GM12878 (cell line): Measurements from ENCODE around the gene OVCA2. TPM values are rescaled to one million over a fixed set of nuclear protein-coding genes. Genes with fewer than 3 reads are reported as not detected.
A peak's percentile ranks its signal among the peaks of the same experiment; 100 is the strongest.

Source experiments
- ATF2 ChIP-seq: IDR thresholded peaks from 2 replicates; pipeline ENCODE4 v1.6.1; 2012; ENCODE audit warnings: low read length, inconsistent platforms
- ETV6 ChIP-seq, 2 experiments: fragments of 450-650 bp in 1 of 2; IDR thresholded peaks in 1 of 2; conservative IDR thresholded peaks in 1 of 2; 2 replicates each; pipeline ENCODE4 v1.6.1; 2014; ENCODE audit warnings: antibody characterized with exemption in 1 of 2, borderline replicate concordance in 1 of 2, low read depth in 1 of 2, mild to moderate bottlenecking in 1 of 2, moderate library complexity in 1 of 2
- HDAC2 ChIP-seq: fragments of 200-600 bp; sonication (generic); IDR thresholded peaks from 2 replicates; pipeline ENCODE4 v1.6.1; 2017
- HDAC6 ChIP-seq: fragments of 200-600 bp; sonication (generic); IDR thresholded peaks from one replicate; pipeline ENCODE4 v1.8.0; 2017; ENCODE audit warnings: antibody characterized with exemption; ENCODE audit not compliant: unreplicated experiment
- IRF4 ChIP-seq: IDR thresholded peaks from 2 replicates; pipeline ENCODE4 v1.6.1; 2011; ENCODE audit warnings: low read depth, low read length
- JUNB ChIP-seq: IDR thresholded peaks from 2 replicates; pipeline ENCODE4 v1.6.1; 2016; ENCODE audit warnings: antibody characterized with exemption, mild to moderate bottlenecking
- KAT2A ChIP-seq: conservative IDR thresholded peaks from 2 replicates; pipeline ENCODE4 v1.6.1; 2011; ENCODE audit warnings: low read depth, low read length; ENCODE audit not compliant: control insufficient read depth
- KLF5 ChIP-seq: fragments of 450-650 bp; IDR thresholded peaks from 2 replicates; pipeline ENCODE4 v1.6.1; 2014; ENCODE audit warnings: mild to moderate bottlenecking; ENCODE audit not compliant: partially characterized antibody
- NRF1 ChIP-seq: conservative IDR thresholded peaks from 2 replicates; pipeline ENCODE4 v1.6.1; 2011; ENCODE audit warnings: mild to moderate bottlenecking, low read depth, low read length, improper control_type of control experiment
- POLR2AphosphoS5 ChIP-seq: IDR thresholded peaks from 2 replicates; pipeline ENCODE4 v1.6.1; 2011; ENCODE audit warnings: mild to moderate bottlenecking, low read length, inconsistent platforms
- SIX5 ChIP-seq: IDR thresholded peaks from 2 replicates; pipeline ENCODE4 v1.6.1; 2011; ENCODE audit warnings: mild to moderate bottlenecking, low read depth, low read length, moderate library complexity; ENCODE audit not compliant: severe bottlenecking
- SKIL ChIP-seq: fragments of 450-650 bp; IDR thresholded peaks from 2 replicates; pipeline ENCODE4 v1.6.1; 2017; ENCODE audit warnings: mild to moderate bottlenecking, low read depth, inconsistent platforms; ENCODE audit not compliant: poor library complexity, severe bottlenecking
- STAT1 ChIP-seq: fragments of 450-650 bp; conservative IDR thresholded peaks from 2 replicates; pipeline ENCODE4 v1.6.1; 2014; ENCODE audit warnings: antibody characterized with exemption, mild to moderate bottlenecking
- SUPT20H ChIP-seq: IDR thresholded peaks from 2 replicates; pipeline ENCODE4 v1.6.1; 2011; ENCODE audit warnings: low read depth, mild to moderate bottlenecking, low read length, moderate library complexity, borderline replicate concordance; ENCODE audit not compliant: control insufficient read depth
- TAF1 ChIP-seq: IDR thresholded peaks from 2 replicates; pipeline ENCODE4 v1.6.1; 2011; ENCODE audit warnings: mild to moderate bottlenecking, low read depth, low read length, borderline replicate concordance
- TARDBP ChIP-seq: IDR thresholded peaks from 2 replicates; pipeline ENCODE4 v1.6.1; 2016; ENCODE audit warnings: borderline replicate concordance
- TCF12 ChIP-seq: IDR thresholded peaks from 2 replicates; pipeline ENCODE4 v1.6.1; 2011; ENCODE audit warnings: low read depth, mild to moderate bottlenecking, low read length
- WRNIP1 ChIP-seq: IDR thresholded peaks from 2 replicates; pipeline ENCODE4 v1.6.1; 2011; ENCODE audit warnings: low read depth, low read length, improper control_type of control experiment, borderline replicate concordance
- polyA plus RNA-seq, 11 experiments: library from polyadenylated mRNA; depleted of rRNA in 4 of 11; unstranded in 6 of 11; stranded (reverse) in 5 of 11; fragments of >200 nt; fragmentation: Nextera tagmentation in 4 of 11; fragmentation: Illumina TruSeq in 1 of 11; extraction: Ambion mirVana in 4 of 11; extraction: Trizol in 1 of 11; gene quantifications; 1 replicate in 1 of 11; 2 replicates in 10 of 11; pipeline versions ENCODE4 v1.2.1 to v1.2.3, GENCODE V29; 2011 to 2016; ENCODE audit warnings: inconsistent platforms in 2 of 11, missing spikeins in 2 of 11, low read depth in 1 of 11
- total RNA-seq, 4 experiments: library from RNA; depleted of rRNA in 3 of 4; stranded (reverse); fragments of >200 nt in 3 of 4; fragmentation: Illumina TruSeq in 1 of 4; extraction: Trizol in 1 of 4; gene quantifications; 2 replicates each; pipeline versions ENCODE4 v1.2.1 to v1.2.3, GENCODE V29; 2013 to 2021
- TF ChIP-seq, protein P1 (sequence below): IDR thresholded peaks from 2 replicates; pipeline ENCODE4 v1.6.1; 2011; ENCODE audit warnings: mild to moderate bottlenecking, low read depth, low read length, moderate library complexity; ENCODE audit not compliant: insufficient replicate concordance
- TF ChIP-seq, protein P2 (sequence below): fragments of 450-650 bp; IDR thresholded peaks from 2 replicates; pipeline ENCODE4 v1.6.1; 2016; ENCODE audit warnings: mild to moderate bottlenecking
- TF ChIP-seq, protein P3 (sequence below): fragments of 450-650 bp; formaldehyde crosslinking; IDR thresholded peaks from 2 replicates; pipeline ENCODE4 v1.5.0; 2022; ENCODE audit warnings: mild to moderate bottlenecking, missing genetic modification characterization

The OVCA2 gene
- total and polyA plus RNA-seq, 10 of the 15 experiments (the other 5 are each of a cell fraction or from before 2014, with no cell fraction given) = 6.1 to 75.3 (median 40.7) TPM

GRCh38 chr17:2087597-2088211, 45.9 kb downstream of the OVCA2 start (continued):
- TF ChIP-seq KLF5 = no peak
- TF ChIP-seq TAF1 = peak; percentile 63; the same call in 1 of the 2 replicates
- peak; percentile 59; the same call in 1 of the 2 replicates for TF ChIP-seq TARDBP
- TF ChIP-seq, protein P1, sequence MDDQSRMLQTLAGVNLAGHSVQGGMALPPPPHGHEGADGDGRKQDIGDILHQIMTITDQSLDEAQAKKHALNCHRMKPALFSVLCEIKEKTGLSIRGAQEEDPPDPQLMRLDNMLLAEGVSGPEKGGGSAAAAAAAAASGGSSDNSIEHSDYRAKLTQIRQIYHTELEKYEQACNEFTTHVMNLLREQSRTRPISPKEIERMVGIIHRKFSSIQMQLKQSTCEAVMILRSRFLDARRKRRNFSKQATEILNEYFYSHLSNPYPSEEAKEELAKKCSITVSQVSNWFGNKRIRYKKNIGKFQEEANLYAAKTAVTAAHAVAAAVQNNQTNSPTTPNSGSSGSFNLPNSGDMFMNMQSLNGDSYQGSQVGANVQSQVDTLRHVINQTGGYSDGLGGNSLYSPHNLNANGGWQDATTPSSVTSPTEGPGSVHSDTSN = peak; percentile 67
- TF ChIP-seq, protein P2, sequence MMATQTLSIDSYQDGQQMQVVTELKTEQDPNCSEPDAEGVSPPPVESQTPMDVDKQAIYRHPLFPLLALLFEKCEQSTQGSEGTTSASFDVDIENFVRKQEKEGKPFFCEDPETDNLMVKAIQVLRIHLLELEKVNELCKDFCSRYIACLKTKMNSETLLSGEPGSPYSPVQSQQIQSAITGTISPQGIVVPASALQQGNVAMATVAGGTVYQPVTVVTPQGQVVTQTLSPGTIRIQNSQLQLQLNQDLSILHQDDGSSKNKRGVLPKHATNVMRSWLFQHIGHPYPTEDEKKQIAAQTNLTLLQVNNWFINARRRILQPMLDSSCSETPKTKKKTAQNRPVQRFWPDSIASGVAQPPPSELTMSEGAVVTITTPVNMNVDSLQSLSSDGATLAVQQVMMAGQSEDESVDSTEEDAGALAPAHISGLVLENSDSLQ = peak; percentile 65
- TF ChIP-seq SKIL = peak; percentile 99
- no peak for TF ChIP-seq WRNIP1
- 0 out of 2 replicates have a peak, but pooled peaks have one; percentile 38 for TF ChIP-seq STAT1
- TF ChIP-seq HDAC6 = no peak
- TF ChIP-seq SUPT20H = no peak
- TF ChIP-seq NRF1 = no peak
- TF ChIP-seq IRF4 = peak; percentile 98
- peak; percentile 67; the same call in 1 of the 2 replicates for TF ChIP-seq POLR2AphosphoS5
- TF ChIP-seq, protein P3, sequence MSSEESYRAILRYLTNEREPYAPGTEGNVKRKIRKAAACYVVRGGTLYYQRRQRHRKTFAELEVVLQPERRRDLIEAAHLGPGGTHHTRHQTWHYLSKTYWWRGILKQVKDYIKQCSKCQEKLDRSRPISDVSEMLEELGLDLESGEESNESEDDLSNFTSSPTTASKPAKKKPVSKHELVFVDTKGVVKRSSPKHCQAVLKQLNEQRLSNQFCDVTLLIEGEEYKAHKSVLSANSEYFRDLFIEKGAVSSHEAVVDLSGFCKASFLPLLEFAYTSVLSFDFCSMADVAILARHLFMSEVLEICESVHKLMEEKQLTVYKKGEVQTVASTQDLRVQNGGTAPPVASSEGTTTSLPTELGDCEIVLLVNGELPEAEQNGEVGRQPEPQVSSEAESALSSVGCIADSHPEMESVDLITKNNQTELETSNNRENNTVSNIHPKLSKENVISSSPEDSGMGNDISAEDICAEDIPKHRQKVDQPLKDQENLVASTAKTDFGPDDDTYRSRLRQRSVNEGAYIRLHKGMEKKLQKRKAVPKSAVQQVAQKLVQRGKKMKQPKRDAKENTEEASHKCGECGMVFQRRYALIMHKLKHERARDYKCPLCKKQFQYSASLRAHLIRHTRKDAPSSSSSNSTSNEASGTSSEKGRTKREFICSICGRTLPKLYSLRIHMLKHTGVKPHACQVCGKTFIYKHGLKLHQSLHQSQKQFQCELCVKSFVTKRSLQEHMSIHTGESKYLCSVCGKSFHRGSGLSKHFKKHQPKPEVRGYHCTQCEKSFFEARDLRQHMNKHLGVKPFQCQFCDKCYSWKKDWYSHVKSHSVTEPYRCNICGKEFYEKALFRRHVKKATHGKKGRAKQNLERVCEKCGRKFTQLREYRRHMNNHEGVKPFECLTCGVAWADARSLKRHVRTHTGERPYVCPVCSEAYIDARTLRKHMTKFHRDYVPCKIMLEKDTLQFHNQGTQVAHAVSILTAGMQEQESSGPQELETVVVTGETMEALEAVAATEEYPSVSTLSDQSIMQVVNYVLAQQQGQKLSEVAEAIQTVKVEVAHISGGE (CRISPR knock-in tag) = no peak
- TF ChIP-seq TCF12 = peak; percentile 97
- TF ChIP-seq ETV6 (conservative IDR thresholded peaks at IDR 0.05 in 1 of 2, IDR thresholded peaks at IDR 0.05 in 1 of 2; ENCODE audit: borderline replicate concordance in 1 of 2, low read depth in 1 of 2) = peak in 1 of 2 experiments; percentile 98; a peak in 2 of 4 replicates
- TF ChIP-seq ATF2 = no peak
- TF ChIP-seq SIX5 = no peak
- no peak for TF ChIP-seq HDAC2
- no peak for TF ChIP-seq KAT2A
- TF ChIP-seq JUNB = peak; percentile 96
